ENCODE data around the gene GPATCH2.

- no peak for TF ChIP-seq CTCF (IDR thresholded peaks at IDR 0.05)
- TF ChIP-seq EP300 (IDR thresholded peaks at IDR 0.05), result no peak
- TF ChIP-seq POLR2A (IDR thresholded peaks at IDR 0.05), result no peak
- TF ChIP-seq POLR2AphosphoS5 (IDR thresholded peaks at IDR 0.05), result no peak
Observed at GRCh38 chr1:217661407-217661806, 30.5 kb upstream of the GPATCH2 start.

All from suprapubic skin (tissue), 4 donors.